GM12878 (cell line): ENCODE data around the gene PLGRKT. TPM values are rescaled to one million over a fixed set of nuclear protein-coding genes. Genes with fewer than 3 reads are reported as not detected.

Source experiments
- ATAC-seq: fragments of 200-7000 bp; cut with Tn5 transposase; 3 replicates; pipeline ENCODE4 v1.9.1; 2020; ENCODE audit warnings: mild to moderate bottlenecking, moderate library complexity
- BruUV-seq: library from RNA; stranded (reverse); fragments of 400-500 nt; replicated peaks from 2 replicates; lab custom pipeline; 2021; lab: Mats Ljungman, UMichigan
- CTCF ChIA-PET: fragments of 300-600 bp; sonication (Branson Sonifier 250); formaldehyde crosslinking; extraction: SDS; loops from one replicate; lab custom pipeline; 2021; ENCODE audit warnings: inconsistent platforms; lab: Yijun Ruan, JAX
- POLR2A ChIA-PET: fragments of 350-600 bp; formaldehyde crosslinking; extraction: SDS; loops from one replicate; lab custom pipeline; 2021; ENCODE audit warnings: inconsistent platforms; lab: Charles Lee
- RAD21 ChIA-PET: fragments of 300-600 bp; sonication (Branson Sonifier 250); formaldehyde crosslinking; loops from one replicate; lab custom pipeline; 2023; ENCODE audit warnings: antibody characterized with exemption; ENCODE audit not compliant: unreplicated experiment; lab: Charles Lee
- SMC1A ChIA-PET: fragments of 300-600 bp; sonication (Branson Sonifier 250); formaldehyde crosslinking; loops from one replicate; lab custom pipeline; 2023; ENCODE audit not compliant: unreplicated experiment, uncharacterized antibody; lab: Charles Lee
- DNase-seq: peaks from one replicate; pipeline ENCODE4 v3.0.0-alpha.2; 2011; ENCODE audit warnings: low read depth, low spot score
- FAIRE-seq: peaks from 3 replicates; lab custom pipeline; 2011; peaks lifted over from hg19 to GRCh38; lab: Jason Lieb, UNC
- H2AFZ ChIP-seq: 2 replicates; pipeline ENCODE4 v1.6.0; 2011; ENCODE audit warnings: low read depth, low read length, control low read depth; ENCODE audit not compliant: control insufficient read depth
- H3K27ac ChIP-seq: 2 replicates; pipeline ENCODE4 v1.5.1; 2011; ENCODE audit warnings: control low read depth; ENCODE audit not compliant: control insufficient read depth, insufficient read depth
- H3K27me3 ChIP-seq, 2 experiments: replicated peaks in 1 of 2; 2 replicates each; pipeline versions ENCODE4 v1.6.0 to v1.6.1; 2011; ENCODE audit warnings: low read length in 1 of 2; ENCODE audit not compliant: control insufficient read depth in 2 of 2, insufficient read depth in 2 of 2
- H3K36me3 ChIP-seq, 2 experiments: 2 replicates each; pipeline ENCODE4 v1.5.1; 2011; ENCODE audit warnings: low read length in 1 of 2; ENCODE audit not compliant: control insufficient read depth in 2 of 2, insufficient read depth in 2 of 2
- H3K4me1 ChIP-seq: 2 replicates; pipeline ENCODE4 v1.6.1; 2011; ENCODE audit warnings: mild to moderate bottlenecking, low read length, moderate library complexity, mixed read lengths; ENCODE audit not compliant: control insufficient read depth, insufficient read depth
- H3K4me2 ChIP-seq: 2 replicates; pipeline ENCODE4 v1.6.0; 2011; ENCODE audit warnings: control low read depth; ENCODE audit not compliant: control insufficient read depth, insufficient read depth
- H3K4me3 ChIP-seq: fragments of 200-600 bp; sonication (generic); 2 replicates; pipeline ENCODE4 v1.5.1; 2016
- H3K79me2 ChIP-seq: 2 replicates; pipeline ENCODE4 v1.6.0; 2011; ENCODE audit warnings: low read length; ENCODE audit not compliant: control insufficient read depth, insufficient read depth
- H3K9ac ChIP-seq: 2 replicates; pipeline ENCODE4 v1.8.0; 2011; ENCODE audit warnings: low read length, control low read depth, mixed read lengths; ENCODE audit not compliant: control insufficient read depth, insufficient read depth
- H3K9me3 ChIP-seq: replicated peaks from 3 replicates; pipeline ENCODE4 v1.5.1; 2011; ENCODE audit warnings: mild to moderate bottlenecking, low read length; ENCODE audit not compliant: control insufficient read depth, insufficient read depth
- H4K20me1 ChIP-seq: 2 replicates; pipeline ENCODE4 v1.6.0; 2011; ENCODE audit not compliant: control insufficient read depth, insufficient read depth
- ATF3 ChIP-seq: IDR thresholded peaks from 2 replicates; pipeline ENCODE4 v1.6.1; 2011; ENCODE audit warnings: low read depth, mild to moderate bottlenecking, low read length, moderate library complexity, borderline replicate concordance; ENCODE audit errors: extremely low read depth
- BCL11A ChIP-seq: IDR thresholded peaks from 2 replicates; pipeline ENCODE4 v1.6.1; 2011; ENCODE audit warnings: low read depth, low read length
- BMI1 ChIP-seq: fragments of 450-650 bp; IDR thresholded peaks from 2 replicates; pipeline ENCODE4 v1.6.1; 2016; ENCODE audit warnings: mild to moderate bottlenecking, moderate library complexity, borderline replicate concordance
- CHD4 ChIP-seq: fragments of 200-600 bp; sonication (generic); IDR thresholded peaks from 2 replicates; pipeline ENCODE4 v1.6.1; 2016; ENCODE audit warnings: mild to moderate bottlenecking
- ESRRA ChIP-seq: IDR thresholded peaks from 2 replicates; pipeline ENCODE4 v1.6.1; 2012; ENCODE audit warnings: mild to moderate bottlenecking, low read length, improper control_type of control experiment
- IKZF2 ChIP-seq, 2 experiments: fragments of 450-650 bp; IDR thresholded peaks; 2 replicates each; pipeline ENCODE4 v1.6.1; 2017; ENCODE audit warnings: mild to moderate bottlenecking in 2 of 2, moderate library complexity in 2 of 2
- IRF4 ChIP-seq: IDR thresholded peaks from 2 replicates; pipeline ENCODE4 v1.6.1; 2011; ENCODE audit warnings: low read depth, low read length
- NRF1 ChIP-seq: conservative IDR thresholded peaks from 2 replicates; pipeline ENCODE4 v1.6.1; 2011; ENCODE audit warnings: mild to moderate bottlenecking, low read depth, low read length, improper control_type of control experiment
- RCOR1 ChIP-seq: conservative IDR thresholded peaks from 2 replicates; pipeline ENCODE4 v1.6.1; 2012; ENCODE audit warnings: low read depth, low read length, improper control_type of control experiment
- RFX5 ChIP-seq: IDR thresholded peaks from 2 replicates; pipeline ENCODE4 v1.6.1; 2011; ENCODE audit warnings: low read depth, low read length, improper control_type of control experiment
- RUNX3 ChIP-seq: IDR thresholded peaks from 2 replicates; pipeline ENCODE4 v1.6.1; 2012; ENCODE audit warnings: low read length, inconsistent platforms
- USF1 ChIP-seq: IDR thresholded peaks from 2 replicates; pipeline ENCODE4 v1.6.1; 2011; ENCODE audit warnings: borderline replicate concordance, low read depth, mild to moderate bottlenecking, moderate library complexity, mixed read lengths, low read length; ENCODE audit not compliant: insufficient read depth; ENCODE audit errors: extremely low read length
- ZNF217 ChIP-seq: fragments of 450-650 bp; IDR thresholded peaks from 2 replicates; pipeline ENCODE4 v1.6.1; 2017; ENCODE audit warnings: antibody characterized with exemption, mild to moderate bottlenecking
- ZNF384 ChIP-seq: IDR thresholded peaks from 2 replicates; pipeline ENCODE4 v1.6.1; 2012; ENCODE audit warnings: low read depth, mild to moderate bottlenecking, low read length, improper control_type of control experiment, borderline replicate concordance
- ZNF592 ChIP-seq: fragments of 450-650 bp; IDR thresholded peaks from 2 replicates; pipeline ENCODE4 v1.6.1; 2017; ENCODE audit warnings: mild to moderate bottlenecking, moderate library complexity
- WGBS: methylation state at CpG from one replicate; pipeline ENCODE4 v1.1.6; 2016; ENCODE audit warnings: low lambda C conversion rate; ENCODE audit not compliant: insufficient replicate concordance, insufficient coverage; ENCODE audit errors: missing lambda C conversion rate; 5-methylcytosine and 5-hydroxymethylcytosine counted together
- in situ Hi-C: fragments of 300-500 bp; cut with MboI; formaldehyde crosslinking; loops from 9 replicates; pipeline ENCODE4 v1.14.3; 2018; ENCODE audit warnings: mixed read lengths
- intact Hi-C: fragments of 100-400 bp; cut with micrococcal nuclease; formaldehyde crosslinking; loops from one replicate; pipeline ENCODE4 v1.14.2; 2022; ENCODE audit not compliant: unreplicated experiment
- polyA plus RNA-seq, 11 experiments: library from polyadenylated mRNA; depleted of rRNA in 4 of 11; unstranded in 6 of 11; stranded (reverse) in 5 of 11; fragments of >200 nt; fragmentation: Nextera tagmentation in 4 of 11; fragmentation: Illumina TruSeq in 1 of 11; extraction: Ambion mirVana in 4 of 11; extraction: Trizol in 1 of 11; gene quantifications; 1 replicate in 1 of 11; 2 replicates in 10 of 11; pipeline versions ENCODE4 v1.2.1 to v1.2.3, GENCODE V29; 2011 to 2016; ENCODE audit warnings: inconsistent platforms in 2 of 11, missing spikeins in 2 of 11, low read depth in 1 of 11
- total RNA-seq, 4 experiments: library from RNA; depleted of rRNA in 3 of 4; stranded (reverse); fragments of >200 nt in 3 of 4; fragmentation: Illumina TruSeq in 1 of 4; extraction: Trizol in 1 of 4; gene quantifications; 2 replicates each; pipeline versions ENCODE4 v1.2.1 to v1.2.3, GENCODE V29; 2013 to 2021
- TF ChIP-seq, protein P1 (sequence below): fragments of 450-650 bp; IDR thresholded peaks from 2 replicates; pipeline ENCODE4 v1.6.1; 2016; ENCODE audit warnings: mild to moderate bottlenecking

PLGRKT gene
- total and polyA plus RNA-seq, 10 of the 15 experiments (the other 5 are each of a cell fraction or from before 2014, with no cell fraction given), result 25.2 to 72.3 (median 38.4) TPM

- Histone ChIP-seq H3K36me3 (no peaks in the 10 kb centered on the region), H3K4me1 (peaks cover 15% of the 10 kb centered on the region), H3K4me2 (peak overlapping the region; percentile 38), H3K9ac (no peak overlapping the region), H2AFZ (peak overlapping the region; percentile 28), H3K27me3 (no peaks in the 10 kb centered on the region), H4K20me1 (no peaks in the 10 kb centered on the region), H3K9me3 (peaks cover 2% of the 10 kb centered on the region; the same call in 1 of the 3 replicates), H3K4me3 (no peak overlapping the region), H3K79me2 (no peaks in the 10 kb centered on the region), H3K27ac (peak overlapping the region; percentile 44)
- 0% methylated on average over 3 of the region's 3 CpGs for WGBS
- FAIRE-seq (peak; percentile 85), DNase-seq (peak; percentile 51), ATAC-seq (peak; percentile 96)
- intact Hi-C loops, result loop anchor here (5.0 kb wide), 1 partner anchor 73 kb away; the partner anchor contains the start of gene PLGRKT
- RAD21 ChIA-PET, result interaction anchor here (0.8 to 1.2 kb wide), 2 partner anchors 10 to 78 kb away, joined by 3 to 5 read pairs; no protein-coding TSS in a partner anchor
- in situ Hi-C loops, result no loop called here
- no TSS peak for BruUV-seq
- POLR2A ChIA-PET, result interaction anchor here (0.7 to 1.3 kb wide), 4 partner anchors 11 to 75 kb away, joined by 3 to 6 read pairs (median 3); partner anchors contain the start of gene PLGRKT
- SMC1A ChIA-PET, result interaction anchor here (0.6 to 1.8 kb wide), 6 partner anchors 8 to 272 kb away, joined by 3 to 11 read pairs (median 5); no protein-coding TSS in a partner anchor
- CTCF ChIA-PET, result interaction anchor here (0.7 to 1.4 kb wide), 6 partner anchors 10 to 236 kb away, joined by 3 to 6 read pairs (median 3); no protein-coding TSS in a partner anchor
- TF ChIP-seq ESRRA, result no peak
- peak; percentile 56 to 69 for TF ChIP-seq IKZF2 (IDR thresholded peaks at IDR 0.05)
- no peak for TF ChIP-seq CHD4
- no peak for TF ChIP-seq ATF3
- 0 out of 2 replicates have a peak, but pooled peaks have one; percentile 19 for TF ChIP-seq BMI1
- peak; percentile 8; the same call in 1 of the 2 replicates for TF ChIP-seq RUNX3
- TF ChIP-seq USF1, result no peak
- TF ChIP-seq ZNF384, result no peak
- no peak for TF ChIP-seq RFX5
- no peak for TF ChIP-seq RCOR1
- TF ChIP-seq IRF4, result no peak
- no peak for TF ChIP-seq NRF1
- TF ChIP-seq ZNF592, result no peak
- TF ChIP-seq, protein P1, sequence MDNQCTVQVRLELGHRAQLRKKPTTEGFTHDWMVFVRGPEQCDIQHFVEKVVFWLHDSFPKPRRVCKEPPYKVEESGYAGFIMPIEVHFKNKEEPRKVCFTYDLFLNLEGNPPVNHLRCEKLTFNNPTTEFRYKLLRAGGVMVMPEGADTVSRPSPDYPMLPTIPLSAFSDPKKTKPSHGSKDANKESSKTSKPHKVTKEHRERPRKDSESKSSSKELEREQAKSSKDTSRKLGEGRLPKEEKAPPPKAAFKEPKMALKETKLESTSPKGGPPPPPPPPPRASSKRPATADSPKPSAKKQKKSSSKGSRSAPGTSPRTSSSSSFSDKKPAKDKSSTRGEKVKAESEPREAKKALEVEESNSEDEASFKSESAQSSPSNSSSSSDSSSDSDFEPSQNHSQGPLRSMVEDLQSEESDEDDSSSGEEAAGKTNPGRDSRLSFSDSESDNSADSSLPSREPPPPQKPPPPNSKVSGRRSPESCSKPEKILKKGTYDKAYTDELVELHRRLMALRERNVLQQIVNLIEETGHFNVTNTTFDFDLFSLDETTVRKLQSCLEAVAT, result no peak
- TF ChIP-seq BCL11A, result no peak
- TF ChIP-seq ZNF217, result peak; percentile 68; the same call in 1 of the 2 replicates
Observed at GRCh38 chr9:5364294-5365024, 73.3 kb downstream of the PLGRKT start.
